GM19035 (cell line): ENCODE results near the gene CDRT15.
"Not testable (repeated sequence)": the region's sequence is repeated elsewhere in the genome, so short reads cannot be mapped to it uniquely, and the experiment has no call there.

ENCODE experiments used
- ATAC-seq: cut with Tn5 transposase; IDR thresholded peaks from one replicate; pipeline ENCODE4 v1.9.1; 2021; ENCODE audit not compliant: unreplicated experiment

Gene CDRT15

GRCh38 chr17:14209215-14209614, 27.4 kb downstream of the CDRT15 start:
- no peak for ATAC-seq

- no peak for ATAC-seq
Observed at GRCh38 chr17:14207791-14208190, 28.9 kb downstream of the CDRT15 start.

- no peak for ATAC-seq
Observed at GRCh38 chr17:14206891-14207290, 29.8 kb downstream of the CDRT15 start.

GRCh38 chr17:14205992-14206461, 30.6 kb downstream of the CDRT15 start:
- ATAC-seq = no peak

- no peak for ATAC-seq
Observed at GRCh38 chr17:14205380-14205779, 31.3 kb downstream of the CDRT15 start.

GRCh38 chr17:14204546-14204945, 32.1 kb downstream of the CDRT15 start:
- ATAC-seq = no peak

GRCh38 chr17:14204084-14204483, 32.6 kb downstream of the CDRT15 start:
- no peak for ATAC-seq

GRCh38 chr17:14203388-14203787, 33.3 kb downstream of the CDRT15 start:
- ATAC-seq = no peak

GRCh38 chr17:14202388-14203166, 34.1 kb downstream of the CDRT15 start:
- no peak for ATAC-seq

GRCh38 chr17:14201988-14202380, 34.7 kb downstream of the CDRT15 start:
- no peak for ATAC-seq

GRCh38 chr17:14201021-14201987, 35.4 kb downstream of the CDRT15 start:
- no peak for ATAC-seq

GRCh38 chr17:14200354-14200753, 36.3 kb downstream of the CDRT15 start:
- ATAC-seq = no peak

GRCh38 chr17:14199601-14200000, 37.1 kb downstream of the CDRT15 start:
- ATAC-seq = no peak

GRCh38 chr17:14198575-14198974, 38.1 kb downstream of the CDRT15 start:
- ATAC-seq = no peak

- no peak for ATAC-seq
Observed at GRCh38 chr17:14198013-14198412, 38.6 kb downstream of the CDRT15 start.

- ATAC-seq = no peak
Observed at GRCh38 chr17:14197586-14197985, 39.1 kb downstream of the CDRT15 start.

- ATAC-seq = no peak
Observed at GRCh38 chr17:14197057-14197456, 39.6 kb downstream of the CDRT15 start.

- ATAC-seq = no peak
Observed at GRCh38 chr17:14196377-14196997, 40.2 kb downstream of the CDRT15 start.

- ATAC-seq = not testable (repeated sequence)
Observed at GRCh38 chr17:14192636-14193344, 43.9 kb downstream of the CDRT15 start.

- ATAC-seq = not testable (repeated sequence)
Observed at GRCh38 chr17:14192039-14192438, 44.6 kb downstream of the CDRT15 start.

GRCh38 chr17:14191469-14191868, 45.2 kb downstream of the CDRT15 start:
- not testable (repeated sequence) for ATAC-seq
